Measurements from ENCODE around the gene FGFR3.

FGFR3 gene

DNA sequence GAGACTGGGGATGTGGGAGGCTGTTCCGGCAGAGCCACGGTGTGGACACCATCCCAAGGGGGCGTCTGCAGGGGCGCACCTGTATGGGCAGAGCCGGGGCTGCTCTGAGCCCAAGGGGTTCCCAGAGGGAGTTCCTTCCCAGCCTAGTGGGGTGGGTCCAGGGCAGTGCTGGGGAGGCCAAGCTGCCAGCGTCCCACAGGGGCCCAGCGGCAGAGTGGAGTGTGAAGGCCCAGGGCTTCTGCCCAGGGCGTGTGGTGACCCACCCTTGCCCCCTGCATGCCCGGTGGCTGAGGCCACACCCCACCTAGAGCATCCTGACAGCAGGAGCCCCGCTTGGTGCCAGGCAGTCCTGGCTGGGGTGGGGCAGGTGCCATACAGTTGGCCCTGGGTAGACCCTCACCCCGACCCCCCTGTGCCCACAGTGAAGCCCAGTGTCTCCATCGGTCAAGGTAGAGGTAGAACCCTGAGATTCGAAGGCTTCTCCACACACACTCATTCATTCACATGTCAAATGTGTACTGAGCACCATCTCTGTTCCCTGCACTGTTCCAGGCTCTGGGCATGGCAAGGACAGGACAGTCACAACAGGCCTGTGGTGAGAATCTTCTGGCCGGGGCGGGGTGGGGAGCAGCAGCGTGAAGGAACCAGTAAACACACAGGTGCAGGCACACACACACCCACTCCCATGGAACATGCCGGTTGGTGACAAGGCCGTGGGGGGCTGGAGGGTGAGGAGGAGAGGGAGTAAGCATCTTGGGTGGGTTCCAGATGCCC lies 42.5 kb upstream of the FGFR3 start:
- no peaks in the 10 kb centered on the region for H3K4me1 Mint-ChIP-seq
- no peak for DNase-seq
- no peaks in the 10 kb centered on the region for H3K9me3 Mint-ChIP-seq
- H3K4me3 Mint-ChIP-seq: no peak overlapping the region
- no peaks in the 10 kb centered on the region for H3K36me3 Mint-ChIP-seq (ENCODE audit: low read depth)
- H3K27ac Mint-ChIP-seq: no peak overlapping the region
- TF ChIP-seq, protein P1, sequence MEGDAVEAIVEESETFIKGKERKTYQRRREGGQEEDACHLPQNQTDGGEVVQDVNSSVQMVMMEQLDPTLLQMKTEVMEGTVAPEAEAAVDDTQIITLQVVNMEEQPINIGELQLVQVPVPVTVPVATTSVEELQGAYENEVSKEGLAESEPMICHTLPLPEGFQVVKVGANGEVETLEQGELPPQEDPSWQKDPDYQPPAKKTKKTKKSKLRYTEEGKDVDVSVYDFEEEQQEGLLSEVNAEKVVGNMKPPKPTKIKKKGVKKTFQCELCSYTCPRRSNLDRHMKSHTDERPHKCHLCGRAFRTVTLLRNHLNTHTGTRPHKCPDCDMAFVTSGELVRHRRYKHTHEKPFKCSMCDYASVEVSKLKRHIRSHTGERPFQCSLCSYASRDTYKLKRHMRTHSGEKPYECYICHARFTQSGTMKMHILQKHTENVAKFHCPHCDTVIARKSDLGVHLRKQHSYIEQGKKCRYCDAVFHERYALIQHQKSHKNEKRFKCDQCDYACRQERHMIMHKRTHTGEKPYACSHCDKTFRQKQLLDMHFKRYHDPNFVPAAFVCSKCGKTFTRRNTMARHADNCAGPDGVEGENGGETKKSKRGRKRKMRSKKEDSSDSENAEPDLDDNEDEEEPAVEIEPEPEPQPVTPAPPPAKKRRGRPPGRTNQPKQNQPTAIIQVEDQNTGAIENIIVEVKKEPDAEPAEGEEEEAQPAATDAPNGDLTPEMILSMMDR (IDR thresholded peaks at IDR 0.05): no peak
- H3K27me3 Mint-ChIP-seq (ENCODE audit: low read depth, poor library complexity): peaks cover 8% of the 10 kb centered on the region

DNA sequence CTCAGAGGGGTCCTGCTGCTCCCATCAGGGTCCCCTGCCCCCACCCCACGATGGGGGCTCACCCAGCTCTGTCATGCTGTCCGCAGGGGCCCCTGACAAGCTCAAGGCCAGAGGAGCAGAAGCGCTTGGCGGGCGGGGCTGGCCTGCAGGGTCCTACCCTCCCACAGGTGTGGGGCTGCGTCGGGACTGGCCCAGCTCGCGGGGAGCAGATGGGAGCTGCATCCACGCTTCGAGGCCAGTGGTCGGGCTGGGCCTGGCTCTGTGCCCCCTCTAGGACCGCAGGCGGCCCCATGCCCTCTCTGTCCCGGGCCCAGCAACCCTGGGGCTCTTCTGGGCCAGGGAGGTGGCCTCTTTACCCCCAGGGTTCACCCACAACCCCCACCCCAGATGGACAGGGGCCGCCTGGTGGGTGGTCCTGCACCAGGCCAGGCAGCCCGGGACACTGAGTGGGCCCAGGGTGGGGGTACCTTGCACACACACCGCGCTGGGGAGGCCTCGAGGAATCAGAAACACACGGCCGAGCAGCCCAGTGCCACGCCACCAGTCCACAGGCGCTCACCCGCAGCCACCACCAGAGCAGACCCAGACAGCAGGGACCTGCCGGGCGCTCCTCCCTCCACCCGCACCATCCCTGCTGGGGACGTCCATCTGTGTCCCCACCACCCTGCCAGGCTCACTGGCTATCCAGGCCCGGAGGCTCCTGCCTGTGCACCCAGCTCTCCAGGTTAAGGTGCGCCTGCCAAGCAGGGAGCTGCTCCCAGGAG lies 41.8 kb upstream of the FGFR3 start:
- no peaks in the 10 kb centered on the region for H3K4me1 Mint-ChIP-seq
- DNase-seq: no peak
- no peak overlapping the region for H3K27ac Mint-ChIP-seq
- peaks cover 8% of the 10 kb centered on the region for H3K27me3 Mint-ChIP-seq (ENCODE audit: low read depth, poor library complexity)
- H3K4me3 Mint-ChIP-seq: no peak overlapping the region
- H3K9me3 Mint-ChIP-seq: no peaks in the 10 kb centered on the region
- H3K36me3 Mint-ChIP-seq (ENCODE audit: low read depth): no peaks in the 10 kb centered on the region
- TF ChIP-seq, protein P1 (IDR thresholded peaks at IDR 0.05): no peak

DNA sequence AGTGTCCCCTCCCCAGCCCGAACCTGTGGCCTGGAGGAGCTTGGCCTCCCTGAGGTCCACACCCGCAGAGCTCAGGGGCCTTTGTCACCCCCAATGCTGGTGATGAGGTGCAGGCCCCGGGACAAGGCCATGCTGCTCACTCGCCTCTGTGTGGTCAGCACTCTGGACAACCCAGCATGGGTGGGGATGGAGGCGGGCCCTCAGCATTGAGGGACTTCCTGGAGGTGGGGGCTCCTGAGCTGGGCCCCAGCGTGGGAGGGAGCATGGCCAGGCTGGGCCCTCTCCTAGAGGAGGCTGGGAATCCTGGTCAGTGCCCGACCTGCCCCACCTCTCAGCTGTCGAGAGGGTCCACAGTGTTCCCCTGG lies 41.2 kb upstream of the FGFR3 start:
- Mint-ChIP-seq H3K9me3 (no peaks in the 10 kb centered on the region), H3K4me3 (no peak overlapping the region), H3K4me1 (no peaks in the 10 kb centered on the region), H3K36me3 (ENCODE audit: low read depth) (no peaks in the 10 kb centered on the region), H3K27ac (no peak overlapping the region), H3K27me3 (ENCODE audit: low read depth, poor library complexity) (peaks cover 8% of the 10 kb centered on the region)
- TF ChIP-seq, protein P1 (IDR thresholded peaks at IDR 0.05): no peak
- no peak for DNase-seq

DNA sequence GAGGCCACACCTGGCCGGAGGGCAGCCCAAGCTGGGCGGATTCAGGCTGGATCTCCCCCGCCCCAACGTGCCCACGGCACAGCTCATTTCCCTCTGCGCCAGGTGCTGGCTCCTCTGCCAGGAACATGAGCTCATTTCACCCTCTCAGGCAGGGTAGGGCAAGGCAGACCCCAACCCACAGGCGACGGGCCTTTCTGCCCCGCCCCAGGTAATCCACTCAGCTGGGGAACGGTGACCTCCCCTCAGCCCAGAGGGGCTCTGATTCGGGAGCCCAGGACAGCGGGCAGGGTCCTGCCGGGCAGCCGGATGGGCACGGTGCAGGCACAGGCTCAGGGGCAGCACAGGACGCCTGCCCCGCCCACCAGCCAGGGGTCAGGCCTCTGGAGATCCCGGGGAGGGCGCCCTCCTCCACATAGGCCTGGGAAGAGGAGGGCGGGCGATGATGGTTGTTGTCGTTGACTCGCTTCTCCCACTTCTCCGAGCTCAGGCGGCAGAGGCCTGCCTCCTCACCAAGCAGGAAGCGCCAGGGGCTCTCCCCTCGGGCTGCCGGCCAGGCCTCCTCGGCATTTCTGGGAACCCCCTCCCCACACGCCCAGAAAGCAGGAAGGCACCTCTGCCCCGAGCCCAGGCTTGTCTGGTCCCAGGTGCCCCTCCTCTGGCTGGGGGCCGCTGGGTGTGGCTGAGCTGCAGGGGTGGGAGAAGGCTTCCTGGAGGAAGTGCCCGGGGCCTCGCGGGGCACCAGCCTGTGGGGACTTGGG lies 40.6 kb upstream of the FGFR3 start:
- TF ChIP-seq, protein P1 (IDR thresholded peaks at IDR 0.05): no peak
- Mint-ChIP-seq H3K9me3 (no peaks in the 10 kb centered on the region), H3K27me3 (ENCODE audit: low read depth, poor library complexity) (peaks cover 8% of the 10 kb centered on the region), H3K4me3 (no peak overlapping the region), H3K4me1 (peaks cover 1% of the 10 kb centered on the region), H3K27ac (no peak overlapping the region), H3K36me3 (ENCODE audit: low read depth) (no peaks in the 10 kb centered on the region)
- DNase-seq: no peak

DNA sequence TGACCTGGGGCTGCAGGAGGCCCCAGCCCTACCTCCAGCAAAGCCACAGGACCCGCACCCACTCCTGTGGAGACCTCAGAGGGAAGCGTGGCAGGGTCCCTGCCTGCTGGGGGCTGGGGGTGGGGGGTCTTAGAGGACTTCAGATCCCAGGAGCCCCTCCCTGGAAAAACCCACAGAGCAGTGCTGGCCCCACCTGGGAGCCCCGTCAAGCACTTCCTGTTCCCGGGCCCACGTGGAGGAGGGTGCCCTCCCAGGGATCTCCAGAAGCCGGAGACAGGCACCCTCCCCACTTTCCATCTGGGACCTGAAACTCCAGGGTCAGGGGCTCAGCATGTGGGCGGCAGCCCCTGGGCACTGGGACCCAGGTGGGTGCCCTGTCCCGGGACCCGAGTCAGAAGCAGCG lies 39.8 kb upstream of the FGFR3 start:
- no peaks in the 10 kb centered on the region for H3K36me3 Mint-ChIP-seq (ENCODE audit: low read depth)
- H3K4me1 Mint-ChIP-seq: peaks cover 8% of the 10 kb centered on the region
- H3K4me3 Mint-ChIP-seq: no peak overlapping the region
- no peaks in the 10 kb centered on the region for H3K9me3 Mint-ChIP-seq
- TF ChIP-seq, protein P1 (IDR thresholded peaks at IDR 0.05): no peak
- peaks cover 6% of the 10 kb centered on the region for H3K27me3 Mint-ChIP-seq (ENCODE audit: low read depth, poor library complexity)
- DNase-seq: no peak
- H3K27ac Mint-ChIP-seq: no peak overlapping the region

Measured in nephron progenitor cell (in vitro differentiated cells).